Measurements from ENCODE around the gene A2M.
"Not testable (repeated sequence)": the region's sequence is repeated elsewhere in the genome, so short reads cannot be mapped to it uniquely, and the experiment has no call there.

Gene A2M

GRCh38 chr12:9115731-9116559, at the start of gene A2M:
A2M (minus strand) TSS chr12:9115919; CDS start chr12:9115849, 70 bp downstream.
- no peak for DNase-seq

- DNase-seq: no peak
These were observed 47.7 kb upstream of the A2M start for GRCh38 chr12:9163392-9163791.

GRCh38 chr12:9156119-9156518, 40.4 kb upstream of the A2M start:
- no peak for DNase-seq

GRCh38 chr12:9149372-9149771, 33.7 kb upstream of the A2M start:
- DNase-seq: no peak

- no peak for DNase-seq
These were observed 33.2 kb upstream of the A2M start for GRCh38 chr12:9148926-9149325.

- DNase-seq: no peak
These were observed 31.7 kb upstream of the A2M start for GRCh38 chr12:9147461-9147860.

- no peak for DNase-seq
These were observed 29.0 kb upstream of the A2M start for GRCh38 chr12:9144730-9145106.

- DNase-seq: no peak
These were observed 28.4 kb upstream of the A2M start for GRCh38 chr12:9143929-9144729.

GRCh38 chr12:9143137-9143536, 27.4 kb upstream of the A2M start:
- no peak for DNase-seq

GRCh38 chr12:9139588-9140290, 24.0 kb upstream of the A2M start:
- not testable (repeated sequence) for DNase-seq

- DNase-seq: no peak
These were observed 20.2 kb upstream of the A2M start for GRCh38 chr12:9135903-9136310.

GRCh38 chr12:9134981-9135628, 19.4 kb upstream of the A2M start:
- no peak for DNase-seq

- no peak for DNase-seq
These were observed 17.6 kb upstream of the A2M start for GRCh38 chr12:9133216-9133916.

- DNase-seq: no peak
These were observed 16.4 kb upstream of the A2M start for GRCh38 chr12:9132008-9132535.

GRCh38 chr12:9130244-9130643, 14.5 kb upstream of the A2M start:
- DNase-seq: no peak

- no peak for DNase-seq
These were observed 12.4 kb upstream of the A2M start for GRCh38 chr12:9127936-9128663.

GRCh38 chr12:9127484-9127883, 11.8 kb upstream of the A2M start:
- no peak for DNase-seq

GRCh38 chr12:9124383-9125031, 8.8 kb upstream of the A2M start:
- DNase-seq: no peak

- no peak for DNase-seq
These were observed 8.2 kb upstream of the A2M start for GRCh38 chr12:9123781-9124382.

GRCh38 chr12:9122091-9122609, 6.4 kb upstream of the A2M start:
- no peak for DNase-seq
